ENCODE data around the gene FRMD4A. TPM values are rescaled to one million over a fixed set of nuclear protein-coding genes. Genes with fewer than 3 reads are reported as not detected.
"Not testable (repeated sequence)": the region's sequence is repeated elsewhere in the genome, so short reads cannot be mapped to it uniquely, and the experiment has no call there.

Gene FRMD4A
- total and polyA plus RNA-seq, 5 experiments from 2014 or later, result 0.02 to 0.80 (median 0.31) TPM; not detected in 2

DNA sequence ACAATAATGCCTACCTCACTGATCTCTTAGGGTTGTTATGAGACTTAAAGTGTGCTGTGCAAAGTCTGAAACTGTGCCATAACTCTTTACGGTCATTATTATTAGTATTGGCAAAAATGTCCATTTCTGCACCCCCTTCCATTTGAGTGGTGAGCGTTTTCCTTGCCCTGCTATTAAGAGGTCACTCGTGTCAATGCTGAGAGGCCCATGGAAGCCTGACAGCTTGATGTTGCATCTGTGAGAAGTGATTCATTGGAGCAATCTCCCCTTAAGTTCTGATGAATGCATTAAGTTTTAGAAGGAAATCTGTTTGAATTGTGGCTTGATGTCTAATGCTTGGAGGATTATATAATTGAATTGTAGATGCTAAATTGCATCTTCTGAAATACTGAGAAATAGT is 253.3 kb downstream of the FRMD4A start:
- H3K4me1 Mint-ChIP-seq, result no peaks in the 10 kb centered on the region
- H3K4me3 Mint-ChIP-seq, result no peak overlapping the region
- no peak overlapping the region for H3K27ac Mint-ChIP-seq
- DNase-seq, result no peak
- ATAC-seq, result no peak
- peaks cover 0 to 5% (median 0%) of the 10 kb centered on the region in 3 donors for H3K36me3 Mint-ChIP-seq
- H3K27me3 Mint-ChIP-seq, result peaks cover 0 to 25% (median 3%) of the 10 kb centered on the region in 5 donors
- POLR2A ChIA-PET, result no interaction called here
- peaks cover 0 to 19% (median 6%) of the 10 kb centered on the region in 9 donors for H3K9me3 Mint-ChIP-seq

DNA sequence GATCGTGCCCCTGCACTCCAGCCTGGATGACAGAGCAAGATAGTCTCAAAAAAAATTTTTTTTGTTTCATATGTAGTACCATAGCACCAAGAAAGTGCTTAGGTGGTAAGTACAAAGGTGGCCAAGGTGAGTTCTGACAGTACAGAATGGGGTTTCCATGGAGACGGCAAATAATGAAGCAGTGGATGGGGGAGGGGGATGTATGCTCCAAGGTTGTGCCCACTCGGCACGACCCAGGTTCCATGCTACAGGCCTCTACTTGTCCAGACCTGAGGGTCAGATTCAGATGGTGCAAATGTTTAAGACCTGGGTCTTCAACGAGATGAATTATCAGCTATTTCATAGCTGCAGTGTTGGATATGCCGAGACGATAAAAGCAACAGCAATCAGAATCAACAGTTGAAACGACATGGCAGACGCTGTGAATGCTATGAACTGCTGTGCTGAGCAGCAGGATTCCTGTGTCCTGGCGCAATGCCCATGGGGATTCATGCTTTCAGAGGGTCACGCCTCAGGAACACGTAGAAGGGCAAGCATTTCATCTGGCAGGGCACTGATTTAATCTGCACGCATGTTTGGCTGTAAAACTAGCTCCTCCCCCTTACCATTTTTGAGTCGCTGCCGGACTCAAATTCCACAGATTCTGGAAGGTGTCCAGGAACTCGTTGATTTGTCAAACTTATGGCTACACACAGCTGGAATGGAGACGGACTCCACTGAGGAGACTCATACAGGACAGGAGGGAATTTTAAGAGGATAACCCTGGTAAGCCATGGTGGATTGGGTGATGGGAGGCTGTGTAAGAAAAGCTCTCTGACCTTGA is 256.5 kb downstream of the FRMD4A start:
- ATAC-seq, result no peak
- H3K27me3 Mint-ChIP-seq, result peaks cover 0 to 37% (median 7%) of the 10 kb centered on the region in 5 donors
- POLR2A ChIA-PET, result no interaction called here

DNA sequence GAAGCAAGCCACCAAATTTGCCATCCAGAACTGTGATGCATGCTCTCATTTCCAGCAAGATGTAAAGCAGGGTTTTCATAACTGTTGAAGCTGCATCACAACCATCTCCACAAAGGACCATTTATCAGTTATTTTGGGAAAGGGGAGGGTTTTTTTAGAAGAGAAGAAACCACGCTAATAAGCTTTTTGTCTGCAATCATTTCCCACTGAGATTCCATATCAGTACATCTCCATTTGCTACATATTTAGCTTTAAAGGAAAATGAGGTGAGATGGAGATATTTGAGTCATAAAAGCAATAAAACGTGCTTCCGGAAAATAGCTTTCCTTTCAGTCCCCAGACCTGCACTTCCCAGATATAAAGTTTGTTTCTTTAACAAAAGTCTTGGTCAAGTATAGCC is 258.2 kb downstream of the FRMD4A start:
- DNase-seq (no peak), ATAC-seq (no peak)
- Mint-ChIP-seq H3K9me3 (peaks cover 0 to 15% (median 3%) of the 10 kb centered on the region in 9 donors), H3K36me3 (peaks cover 0 to 3% (median 0%) of the 10 kb centered on the region in 3 donors), H3K27ac (no peak overlapping the region), H3K4me3 (no peak overlapping the region), H3K4me1 (no peaks in the 10 kb centered on the region), H3K27me3 (peaks cover 0 to 37% (median 9%) of the 10 kb centered on the region in 5 donors)
- POLR2A ChIA-PET, result no interaction called here

More for the DNA sequence above, 256.5 kb downstream of the FRMD4A start:
- peaks cover 0 to 13% (median 7%) of the 10 kb centered on the region in 9 donors for H3K9me3 Mint-ChIP-seq
- no peaks in the 10 kb centered on the region for H3K4me1 Mint-ChIP-seq
- H3K36me3 Mint-ChIP-seq, result peaks cover 0 to 2% (median 0%) of the 10 kb centered on the region in 3 donors
- DNase-seq, result no peak
- H3K27ac Mint-ChIP-seq, result no peak overlapping the region
- H3K4me3 Mint-ChIP-seq, result no peak overlapping the region

GRCh38 chr10:14071956-14072355 is 258.8 kb downstream of the FRMD4A start:
- H3K27ac Mint-ChIP-seq, result no peak overlapping the region
- H3K9me3 Mint-ChIP-seq, result peaks cover 0 to 21% (median 6%) of the 10 kb centered on the region in 9 donors
- H3K4me1 Mint-ChIP-seq, result no peaks in the 10 kb centered on the region
- POLR2A ChIA-PET, result no interaction called here
- H3K36me3 Mint-ChIP-seq, result peaks cover 0 to 3% (median 0%) of the 10 kb centered on the region in 3 donors
- DNase-seq, result no peak
- peaks cover 0 to 37% (median 9%) of the 10 kb centered on the region in 5 donors for H3K27me3 Mint-ChIP-seq
- no peak for ATAC-seq
- H3K4me3 Mint-ChIP-seq, result no peak overlapping the region

GRCh38 chr10:14068601-14069250 is 262.0 kb downstream of the FRMD4A start:
- no peak for DNase-seq
- Mint-ChIP-seq H3K27me3 (peaks cover 0 to 25% (median 9%) of the 10 kb centered on the region in 5 donors), H3K9me3 (peaks cover 0 to 38% (median 8%) of the 10 kb centered on the region in 9 donors), H3K27ac (no peak overlapping the region), H3K4me3 (no peak overlapping the region), H3K36me3 (peaks cover 0 to 8% (median 4%) of the 10 kb centered on the region in 3 donors), H3K4me1 (no peaks in the 10 kb centered on the region)
- no peak for ATAC-seq
- POLR2A ChIA-PET, result no interaction called here

DNA sequence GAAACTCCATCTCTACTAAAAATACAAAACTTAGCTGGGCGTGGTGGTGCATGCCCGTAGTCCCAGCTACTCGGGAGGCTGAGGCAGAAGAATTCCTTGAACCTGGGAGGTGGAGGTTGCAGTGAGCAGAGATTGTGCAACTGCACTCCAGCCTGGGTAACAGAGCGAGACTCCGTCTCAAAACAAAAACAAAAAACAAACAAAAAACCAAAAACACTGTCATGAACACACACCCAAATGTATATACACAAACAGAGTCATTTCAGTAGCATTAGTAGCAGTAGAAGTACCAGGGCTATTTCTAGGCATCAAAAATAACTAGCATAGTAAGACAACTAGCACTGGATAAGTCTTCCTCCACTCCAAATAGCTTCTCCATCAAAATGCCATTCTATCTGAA is 263.1 kb downstream of the FRMD4A start:
- ATAC-seq, H3K4me1 Mint-ChIP-seq, POLR2A ChIA-PET, DNase-seq, H3K4me3 Mint-ChIP-seq, H3K36me3 Mint-ChIP-seq: not testable (repeated sequence)
- Mint-ChIP-seq H3K27ac (peak overlapping the region in 1 of 10 donors; percentile 25), H3K27me3 (peaks cover 0 to 14% (median 6%) of the 10 kb centered on the region in 5 donors), H3K9me3 (peaks cover 0 to 38% (median 8%) of the 10 kb centered on the region in 9 donors)

DNA sequence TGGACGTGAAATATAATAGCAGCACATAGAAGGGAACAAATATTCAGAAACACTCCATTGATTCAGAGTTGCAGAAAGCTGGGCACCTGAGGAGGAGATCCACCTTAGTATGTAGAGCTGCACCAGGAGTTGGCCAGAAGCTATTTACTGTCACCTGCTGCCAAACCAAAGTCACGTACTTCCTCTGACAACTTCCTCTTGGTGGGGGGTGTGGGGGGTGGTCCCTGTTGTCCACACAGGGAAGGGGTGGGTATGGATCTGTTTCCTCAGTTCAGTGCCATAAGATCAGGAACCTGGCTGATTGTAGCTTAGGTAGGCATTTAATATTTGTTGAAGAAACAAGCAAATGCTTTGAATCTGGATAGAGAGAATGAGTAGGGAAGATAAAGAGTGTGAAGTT is 264.6 kb downstream of the FRMD4A start:
- Mint-ChIP-seq H3K9me3 (peaks cover 0 to 38% (median 8%) of the 10 kb centered on the region in 9 donors), H3K4me3 (no peak overlapping the region), H3K27ac (no peak overlapping the region), H3K36me3 (peaks cover 0 to 8% (median 4%) of the 10 kb centered on the region in 3 donors), H3K27me3 (peaks cover 0 to 11% (median 4%) of the 10 kb centered on the region in 5 donors), H3K4me1 (no peaks in the 10 kb centered on the region)
- no peak for ATAC-seq
- POLR2A ChIA-PET, result no interaction called here
- DNase-seq, result no peak

DNA sequence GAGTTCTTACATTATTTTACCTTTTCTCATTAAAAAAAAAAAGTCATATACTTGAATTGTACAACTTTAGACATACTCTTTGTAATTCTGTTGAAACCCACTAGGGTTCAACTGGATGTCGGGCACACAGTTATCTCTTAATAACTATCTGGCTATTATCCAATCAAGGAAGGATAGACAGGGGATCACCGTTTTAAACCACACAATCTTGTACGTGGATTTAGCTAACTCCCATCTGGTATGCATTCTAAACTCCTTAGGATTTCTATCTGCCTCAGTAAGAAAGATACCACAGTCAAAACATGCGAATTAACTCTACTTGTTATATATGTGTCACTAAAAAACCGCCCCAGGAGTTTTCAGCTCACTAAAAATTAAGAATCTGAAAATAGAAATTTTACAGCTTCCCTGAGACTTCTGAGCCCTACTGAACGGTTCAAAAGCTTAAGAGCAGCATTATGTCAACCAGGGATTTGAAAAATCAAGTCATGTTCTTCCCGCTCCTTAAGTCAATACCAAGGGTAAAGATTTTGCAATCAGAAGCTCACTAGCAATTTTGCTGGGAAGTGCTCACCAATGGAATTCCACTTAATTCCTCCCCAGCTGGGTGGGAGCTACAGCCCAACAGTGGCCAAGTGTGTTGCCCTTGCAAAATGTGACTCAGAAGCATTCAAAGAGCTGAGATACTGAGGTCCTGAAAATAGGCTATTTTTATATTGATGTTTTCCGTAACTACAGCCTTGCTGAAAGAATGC is 267.0 kb downstream of the FRMD4A start:
- H3K27me3 Mint-ChIP-seq, result peaks cover 0 to 6% (median 0%) of the 10 kb centered on the region in 5 donors
- ATAC-seq, result no peak
- no peak for DNase-seq
- POLR2A ChIA-PET, result interaction anchor here (0.6 to 1.1 kb wide), 2 partner anchors 38 to 159 kb away, joined by 3 to 5 read pairs; no protein-coding TSS in a partner anchor
- no peak overlapping the region for H3K4me3 Mint-ChIP-seq
- H3K9me3 Mint-ChIP-seq, result peaks cover 0 to 31% (median 8%) of the 10 kb centered on the region in 9 donors
- H3K36me3 Mint-ChIP-seq, result peaks cover 0 to 8% (median 4%) of the 10 kb centered on the region in 3 donors
- no peaks in the 10 kb centered on the region for H3K4me1 Mint-ChIP-seq
- no peak overlapping the region for H3K27ac Mint-ChIP-seq

- ATAC-seq (no peak), DNase-seq (no peak)
- Mint-ChIP-seq H3K9me3 (peaks cover 0 to 24% (median 7%) of the 10 kb centered on the region in 9 donors), H3K36me3 (peaks cover 0 to 8% (median 1%) of the 10 kb centered on the region in 3 donors), H3K27ac (no peak overlapping the region), H3K27me3 (peaks cover 0 to 6% (median 0%) of the 10 kb centered on the region in 5 donors), H3K4me3 (no peak overlapping the region), H3K4me1 (no peaks in the 10 kb centered on the region)
- POLR2A ChIA-PET, result interaction anchor here (0.5 to 1.1 kb wide), 3 partner anchors 39 to 627 kb away, joined by 3 to 5 read pairs (median 3); no protein-coding TSS in a partner anchor
These were observed 268.0 kb downstream of the FRMD4A start for GRCh38 chr10:14062528-14063260.

- peaks cover 0 to 3% (median 0%) of the 10 kb centered on the region in 3 donors for H3K36me3 Mint-ChIP-seq
- POLR2A ChIA-PET, result no interaction called here
- H3K4me1 Mint-ChIP-seq, result no peaks in the 10 kb centered on the region
- ATAC-seq (no peak), DNase-seq (no peak)
- peaks cover 0 to 4% (median 0%) of the 10 kb centered on the region in 9 donors for H3K9me3 Mint-ChIP-seq
- H3K27me3 Mint-ChIP-seq, result peaks cover 0 to 5% (median 0%) of the 10 kb centered on the region in 5 donors
- H3K4me3 Mint-ChIP-seq, result no peak overlapping the region
- H3K27ac Mint-ChIP-seq, result no peak overlapping the region
These were observed 270.2 kb downstream of the FRMD4A start for GRCh38 chr10:14060320-14061070.

GRCh38 chr10:14056610-14057332 is 274.0 kb downstream of the FRMD4A start:
- Mint-ChIP-seq H3K27ac (no peak overlapping the region), H3K36me3 (peaks cover 0 to 10% (median 8%) of the 10 kb centered on the region in 3 donors), H3K9me3 (peaks cover 3 to 30% (median 17%) of the 10 kb centered on the region in 9 donors), H3K27me3 (no peaks in the 10 kb centered on the region), H3K4me1 (no peaks in the 10 kb centered on the region), H3K4me3 (no peak overlapping the region)
- ATAC-seq, result no peak
- POLR2A ChIA-PET, result no interaction called here
- no peak for DNase-seq

All from naive thymus-derived CD8-positive, alpha-beta T cell (primary cell).